Trophoblast cell (in vitro differentiated cells and primary cell): ENCODE results near the gene TMA7.

Source experiments
- DNase-seq, 2 donors: peaks; one replicate each; pipeline ENCODE4 v3.0.0-alpha.2; 2016
- H2AFZ ChIP-seq: 2 replicates; pipeline ENCODE4 v1.6.1; 2013; ENCODE audit warnings: low read length, moderate library complexity, mild to moderate bottlenecking; ENCODE audit not compliant: insufficient read depth, poor library complexity
- H2AK5ac ChIP-seq: 2 replicates; pipeline ENCODE4 v1.6.1; 2013; ENCODE audit warnings: mild to moderate bottlenecking, low read length
- H2BK120ac ChIP-seq: 2 replicates; pipeline ENCODE4 v1.6.1; 2013; ENCODE audit warnings: low read length, mild to moderate bottlenecking, moderate library complexity; ENCODE audit not compliant: insufficient read depth, poor library complexity
- H2BK12ac ChIP-seq: 2 replicates; pipeline ENCODE4 v1.6.1; 2013; ENCODE audit warnings: mild to moderate bottlenecking, low read length, moderate library complexity
- H2BK5ac ChIP-seq: 2 replicates; pipeline ENCODE4 v1.6.1; 2013; ENCODE audit warnings: low read length, low read depth, moderate library complexity, mild to moderate bottlenecking; ENCODE audit not compliant: poor library complexity
- H3K14ac ChIP-seq: 2 replicates; pipeline ENCODE4 v1.6.1; 2013; ENCODE audit warnings: mild to moderate bottlenecking, low read length
- H3K18ac ChIP-seq: 2 replicates; pipeline ENCODE4 v1.6.1; 2013; ENCODE audit warnings: mild to moderate bottlenecking, low read length
- H3K23ac ChIP-seq: 2 replicates; pipeline ENCODE4 v1.6.1; 2013; ENCODE audit warnings: low read length
- H3K27ac ChIP-seq: 2 replicates; pipeline ENCODE4 v1.5.1; 2013; ENCODE audit warnings: low read depth, mild to moderate bottlenecking, inconsistent platforms, low read length, moderate library complexity
- H3K27me3 ChIP-seq: 2 replicates; pipeline ENCODE4 v1.6.1; 2013; ENCODE audit warnings: inconsistent platforms, mild to moderate bottlenecking, low read length, moderate library complexity; ENCODE audit not compliant: insufficient read depth
- H3K36me3 ChIP-seq, 2 experiments: 1 replicate in 1 of 2; 2 replicates in 1 of 2; pipeline ENCODE4 v1.6.1; 2013; ENCODE audit warnings: low read length in 2 of 2, mild to moderate bottlenecking in 2 of 2, moderate library complexity in 1 of 2; ENCODE audit not compliant: insufficient read depth in 2 of 2, control insufficient read depth in 1 of 2
- H3K4ac ChIP-seq: 2 replicates; pipeline ENCODE4 v1.6.1; 2013; ENCODE audit warnings: low read depth, mild to moderate bottlenecking, low read length, moderate library complexity
- H3K4me1 ChIP-seq, 2 experiments: 1 replicate in 1 of 2; 2 replicates in 1 of 2; pipeline ENCODE4 v1.6.1; 2013; ENCODE audit warnings: low read length in 2 of 2, mild to moderate bottlenecking in 2 of 2, moderate library complexity in 1 of 2; ENCODE audit not compliant: insufficient read depth in 2 of 2, control insufficient read depth in 1 of 2
- H3K4me2 ChIP-seq: 2 replicates; pipeline ENCODE4 v1.6.1; 2013; ENCODE audit warnings: inconsistent platforms, mild to moderate bottlenecking, low read length, moderate library complexity
- H3K4me3 ChIP-seq: 2 replicates; pipeline ENCODE4 v1.5.1; 2013; ENCODE audit warnings: mild to moderate bottlenecking, low read depth, low read length, inconsistent platforms
- H3K79me1 ChIP-seq: one replicate; pipeline ENCODE4 v1.6.1; 2013; ENCODE audit warnings: low read length
- H3K79me2 ChIP-seq: 2 replicates; pipeline ENCODE4 v1.6.1; 2013; ENCODE audit warnings: low read length, mild to moderate bottlenecking; ENCODE audit not compliant: control insufficient read depth, insufficient read depth, poor library complexity
- H3K9ac ChIP-seq: 2 replicates; pipeline ENCODE4 v1.6.1; 2013; ENCODE audit warnings: mild to moderate bottlenecking, low read length
- H3K9me3 ChIP-seq: 2 replicates; pipeline ENCODE4 v1.6.1; 2013; ENCODE audit warnings: low read depth, mild to moderate bottlenecking, control low read depth, inconsistent platforms, low read length; ENCODE audit not compliant: insufficient read depth
- H4K12ac ChIP-seq: 2 replicates; pipeline ENCODE4 v1.6.1; 2013; ENCODE audit warnings: low read depth, mild to moderate bottlenecking, low read length, moderate library complexity
- H4K8ac ChIP-seq: 2 replicates; pipeline ENCODE4 v1.6.1; 2013; ENCODE audit warnings: low read depth, mild to moderate bottlenecking, low read length, moderate library complexity
- H4K91ac ChIP-seq: one replicate; pipeline ENCODE4 v1.6.1; 2013; ENCODE audit warnings: low read depth, mild to moderate bottlenecking, low read length, moderate library complexity
- WGBS: extraction: QIAGEN DNeasy Blood & Tissue Kit; methylation state at CpG from one replicate; pipeline ENCODE4 v1.1.7; 2013; ENCODE audit warnings: missing lambda C conversion rate; ENCODE audit not compliant: insufficient read length, insufficient coverage; ENCODE audit errors: extremely low coverage; 5-methylcytosine and 5-hydroxymethylcytosine counted together

The TMA7 gene

DNA sequence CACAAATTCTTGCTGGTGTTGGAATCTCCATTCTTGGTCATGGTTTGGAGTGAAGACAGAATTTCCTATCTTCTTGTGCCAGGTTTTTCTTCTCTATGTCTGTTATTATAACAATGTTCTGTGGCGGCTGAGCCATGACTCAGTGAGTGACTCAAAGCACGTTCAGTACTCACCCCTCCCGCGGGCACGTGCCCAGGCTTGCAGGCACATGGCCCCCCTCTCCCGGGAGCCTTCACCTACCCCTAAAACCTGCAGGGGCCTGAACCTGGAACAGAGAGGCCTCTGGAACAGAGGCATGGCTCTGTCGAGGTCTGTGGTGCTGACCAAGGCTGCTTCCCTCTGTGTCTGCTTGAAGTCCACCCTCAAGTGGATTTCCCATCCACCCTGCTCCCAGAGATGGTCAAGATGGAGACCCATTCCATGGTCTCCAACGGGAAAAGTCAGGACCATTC, 37.8 kb upstream of the TMA7 start:
- no peak overlapping the region for H2BK120ac ChIP-seq
- WGBS: no CpG with 5 or more reads among the region's 8 CpGs
- no peak overlapping the region for H3K9ac ChIP-seq
- H3K23ac ChIP-seq: no peak overlapping the region
- no peak overlapping the region for H3K4ac ChIP-seq
- H3K27me3 ChIP-seq: no peaks in the 10 kb centered on the region
- H3K9me3 ChIP-seq: no peaks in the 10 kb centered on the region
- H4K8ac ChIP-seq: no peak overlapping the region
- no peak overlapping the region for H2BK5ac ChIP-seq
- H3K4me2 ChIP-seq: no peak overlapping the region
- H3K4me3 ChIP-seq: no peak overlapping the region
- H4K91ac ChIP-seq: no peak overlapping the region
- no peak overlapping the region for H4K12ac ChIP-seq
- no peaks in the 10 kb centered on the region for H3K79me2 ChIP-seq
- H3K14ac ChIP-seq: no peak overlapping the region
- H2AK5ac ChIP-seq: no peak overlapping the region
- H3K36me3 ChIP-seq: peaks cover 43 to 46% of the 10 kb centered on the region in 2 experiments
- no peaks in the 10 kb centered on the region for H3K79me1 ChIP-seq
- H2AFZ ChIP-seq: no peak overlapping the region
- no peaks in the 10 kb centered on the region for H3K4me1 ChIP-seq
- H2BK12ac ChIP-seq: no peak overlapping the region
- DNase-seq: peak; percentile 33 to 64
- H3K18ac ChIP-seq: no peak overlapping the region
- no peak overlapping the region for H3K27ac ChIP-seq

DNA sequence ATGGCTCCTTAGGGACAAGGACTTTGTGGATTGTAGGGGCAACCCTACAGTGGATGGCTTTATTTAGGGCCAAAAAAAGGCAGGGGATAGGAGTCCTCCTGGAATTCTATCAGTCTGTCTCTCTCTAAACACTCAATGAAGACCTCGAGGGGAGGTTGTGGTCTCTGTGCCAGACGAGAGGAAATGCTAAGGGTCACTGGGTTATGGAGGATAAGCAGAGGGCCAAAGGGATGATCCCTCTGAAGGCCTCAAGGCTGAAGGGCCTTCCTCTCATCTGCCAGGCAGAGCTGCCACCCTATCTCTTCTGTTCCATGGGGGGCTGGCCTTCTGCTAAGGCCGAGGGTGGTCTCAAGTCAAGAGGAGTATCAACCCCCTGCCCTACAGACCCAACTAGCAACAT, 37.1 kb upstream of the TMA7 start:
- Histone ChIP-seq H2BK12ac (no peak overlapping the region), H4K8ac (no peak overlapping the region), H3K79me1 (no peaks in the 10 kb centered on the region), H3K4ac (no peak overlapping the region), H2AK5ac (no peak overlapping the region), H2BK120ac (no peak overlapping the region), H4K12ac (no peak overlapping the region), H3K9ac (no peak overlapping the region), H3K27ac (no peak overlapping the region), H3K18ac (no peak overlapping the region), H4K91ac (no peak overlapping the region), H3K14ac (no peak overlapping the region), H3K4me3 (no peak overlapping the region), H3K4me1 (no peaks in the 10 kb centered on the region), H2AFZ (no peak overlapping the region), H2BK5ac (no peak overlapping the region), H3K36me3 (peaks cover 47 to 51% of the 10 kb centered on the region in 2 experiments), H3K23ac (no peak overlapping the region), H3K9me3 (no peaks in the 10 kb centered on the region), H3K4me2 (no peak overlapping the region), H3K27me3 (no peaks in the 10 kb centered on the region), H3K79me2 (no peaks in the 10 kb centered on the region)
- no peak for DNase-seq
- no CpG with 5 or more reads among the region's 3 CpGs for WGBS

DNA sequence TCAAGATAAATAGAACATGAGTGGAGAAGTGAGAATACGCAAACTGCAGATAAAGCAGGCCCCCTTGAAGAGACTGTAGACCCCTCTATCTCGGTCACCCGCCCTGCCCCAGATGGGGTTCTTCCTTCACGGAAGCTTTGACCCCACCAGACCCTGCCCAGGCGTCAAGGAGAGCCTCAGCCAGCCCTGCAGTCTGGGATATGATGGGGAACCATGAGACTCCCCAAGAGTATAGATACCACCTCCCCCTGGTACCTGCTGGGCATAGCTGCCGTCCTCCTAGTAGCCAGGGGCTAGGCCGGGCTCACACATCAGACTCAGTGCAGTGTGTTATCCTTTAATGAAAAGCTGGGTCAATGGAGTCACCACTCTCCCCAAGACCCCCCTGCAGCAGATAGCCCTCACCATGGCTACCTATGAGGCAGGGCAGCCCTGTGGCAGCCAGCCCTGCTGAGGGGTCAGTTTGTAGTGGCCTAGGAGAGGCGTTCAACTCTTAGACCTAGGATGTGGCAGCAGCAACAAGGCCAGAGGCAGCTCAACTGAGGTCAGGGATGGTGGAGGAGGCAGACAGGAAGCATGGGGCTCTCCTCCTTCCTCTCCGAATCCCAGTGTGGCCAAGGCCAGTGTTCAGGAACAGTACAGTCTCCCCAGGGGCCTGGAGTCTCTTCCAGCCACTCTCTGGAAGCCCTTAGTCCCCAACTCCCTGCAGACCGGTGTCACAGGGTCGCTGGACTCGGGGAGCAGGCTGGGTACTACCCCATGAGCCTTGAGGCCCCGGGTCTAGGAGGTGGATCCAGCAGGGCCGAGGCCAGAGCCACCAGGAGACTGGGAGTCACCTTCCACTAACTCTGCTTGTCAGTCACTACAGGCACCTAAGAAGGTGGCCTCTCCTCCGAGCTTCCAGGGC, 36.3 kb upstream of the TMA7 start:
- Histone ChIP-seq H2BK5ac (no peak overlapping the region), H3K23ac (no peak overlapping the region), H3K4me1 (no peaks in the 10 kb centered on the region), H3K4me2 (no peak overlapping the region), H3K4ac (no peak overlapping the region), H4K12ac (no peak overlapping the region), H3K14ac (no peak overlapping the region), H3K27ac (no peak overlapping the region), H2BK12ac (no peak overlapping the region), H3K9ac (no peak overlapping the region), H3K79me1 (no peaks in the 10 kb centered on the region), H3K4me3 (no peak overlapping the region), H3K36me3 (peaks cover 54 to 58% of the 10 kb centered on the region in 2 experiments), H4K91ac (no peak overlapping the region), H3K9me3 (no peaks in the 10 kb centered on the region), H3K79me2 (no peaks in the 10 kb centered on the region), H2BK120ac (no peak overlapping the region), H4K8ac (no peak overlapping the region), H3K18ac (no peak overlapping the region), H3K27me3 (no peaks in the 10 kb centered on the region), H2AFZ (no peak overlapping the region), H2AK5ac (no peak overlapping the region)
- no peak for DNase-seq
- WGBS: no CpG with 5 or more reads among the region's 15 CpGs

DNA sequence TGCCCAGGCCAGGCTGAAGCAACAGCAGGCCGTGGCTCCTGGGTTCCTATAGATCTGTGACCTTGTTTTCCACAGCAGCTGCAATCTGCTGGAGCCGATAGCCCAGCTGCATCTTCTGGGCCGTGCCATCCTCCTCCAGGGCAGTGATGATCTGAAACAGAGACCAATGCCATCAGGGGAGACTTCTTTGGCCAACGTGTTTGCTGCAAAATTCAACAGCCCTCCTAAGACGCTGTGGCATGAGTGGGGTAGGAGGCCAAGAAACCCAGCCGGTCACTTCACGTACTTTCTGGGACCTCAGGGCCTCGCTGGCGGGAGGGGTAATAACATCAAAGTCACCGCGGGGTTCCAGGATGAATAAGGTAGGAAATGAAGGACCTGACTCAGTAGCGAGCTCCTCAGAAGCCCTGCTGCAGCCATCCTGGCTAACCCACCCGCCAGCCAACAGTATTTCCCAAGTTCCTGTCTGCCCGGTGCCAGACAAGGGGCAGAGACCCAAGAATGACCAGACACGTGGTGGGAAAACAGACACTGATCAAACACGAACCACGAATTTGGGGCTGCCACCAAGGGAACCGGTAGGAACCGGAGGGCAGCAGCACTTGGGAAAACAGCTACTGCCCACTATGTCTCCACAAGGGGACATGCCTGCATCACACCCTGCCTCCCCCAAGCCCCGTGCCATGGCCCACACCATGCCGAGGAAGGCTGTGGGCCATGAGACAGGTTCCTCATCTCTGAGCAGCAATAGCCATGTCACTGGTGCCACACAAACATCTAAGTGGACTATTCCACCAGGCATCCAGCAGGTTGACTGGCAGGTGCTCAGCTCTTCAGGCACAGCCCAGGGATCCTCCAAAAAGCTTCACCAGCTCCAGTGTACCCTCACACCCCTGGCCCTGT, 35.4 kb upstream of the TMA7 start:
- H3K4me1 ChIP-seq: no peaks in the 10 kb centered on the region
- H3K4me2 ChIP-seq: no peak overlapping the region
- H3K27me3 ChIP-seq: no peaks in the 10 kb centered on the region
- no peaks in the 10 kb centered on the region for H3K79me2 ChIP-seq
- H2BK5ac ChIP-seq: no peak overlapping the region
- no peak overlapping the region for H3K4ac ChIP-seq
- no peaks in the 10 kb centered on the region for H3K9me3 ChIP-seq
- no peak overlapping the region for H3K14ac ChIP-seq
- no peak overlapping the region for H3K27ac ChIP-seq
- H3K36me3 ChIP-seq: peaks cover 63 to 67% of the 10 kb centered on the region in 2 experiments
- no peak overlapping the region for H2BK120ac ChIP-seq
- H3K79me1 ChIP-seq: no peaks in the 10 kb centered on the region
- H2BK12ac ChIP-seq: no peak overlapping the region
- no peak overlapping the region for H4K8ac ChIP-seq
- H3K18ac ChIP-seq: no peak overlapping the region
- no CpG with 5 or more reads among the region's 21 CpGs for WGBS
- H2AK5ac ChIP-seq: no peak overlapping the region
- no peak overlapping the region for H2AFZ ChIP-seq
- H4K12ac ChIP-seq: no peak overlapping the region
- no peak overlapping the region for H3K23ac ChIP-seq
- H4K91ac ChIP-seq: no peak overlapping the region
- DNase-seq: no peak
- no peak overlapping the region for H3K9ac ChIP-seq
- no peak overlapping the region for H3K4me3 ChIP-seq
